Thymus (tissue), 11 donors: ENCODE results near the gene TMEM259. TPM values are rescaled to one million over a fixed set of nuclear protein-coding genes. Genes with fewer than 3 reads are reported as not detected.

ENCODE experiments used
- DNase-seq, 9 donors: peaks; one replicate each; pipeline ENCODE4 v3.0.0-alpha.2; 2013; ENCODE audit warnings: low spot score in 9 of 9, low read depth in 6 of 9, missing footprints in 1 of 9
- H3K27ac ChIP-seq, 2 donors: one replicate each; pipeline ENCODE4 v1.5.1; 2013; ENCODE audit warnings: control low read depth in 1 of 2, low read depth in 1 of 2, low read length in 1 of 2, mild to moderate bottlenecking in 1 of 2, moderate library complexity in 1 of 2
- H3K27me3 ChIP-seq, 2 donors: one replicate each; pipeline ENCODE4 v1.5.1; 2013; ENCODE audit warnings: low read length in 1 of 2; ENCODE audit not compliant: control insufficient read depth in 2 of 2, insufficient read depth in 1 of 2
- H3K36me3 ChIP-seq, 2 donors: one replicate each; pipeline ENCODE4 v1.5.1; 2013; ENCODE audit warnings: low read length in 1 of 2, mild to moderate bottlenecking in 1 of 2, moderate library complexity in 1 of 2; ENCODE audit not compliant: control insufficient read depth in 2 of 2, insufficient read depth in 2 of 2
- H3K4me1 ChIP-seq, 2 donors: one replicate each; pipeline ENCODE4 v1.5.1; 2013; ENCODE audit warnings: low read length in 2 of 2; ENCODE audit not compliant: control insufficient read depth in 2 of 2, insufficient read depth in 2 of 2
- H3K4me3 ChIP-seq, 2 donors: one replicate each; pipeline ENCODE4 v1.5.1; 2013; ENCODE audit warnings: low read length in 2 of 2, control low read depth in 1 of 2, mild to moderate bottlenecking in 1 of 2
- H3K9me3 ChIP-seq, 2 donors: one replicate each; pipeline ENCODE4 v1.5.1; 2013; ENCODE audit warnings: low read length in 1 of 2, mild to moderate bottlenecking in 1 of 2; ENCODE audit not compliant: control insufficient read depth in 2 of 2, insufficient read depth in 1 of 2
- WGBS: extraction: QIAGEN DNeasy Blood & Tissue Kit; methylation state at CpG from one replicate; pipeline ENCODE4 v1.1.7; 2013; 5-methylcytosine and 5-hydroxymethylcytosine counted together
- polyA plus RNA-seq: library from polyadenylated mRNA; stranded (reverse); fragments of 200-250 nt; gene quantifications from one replicate; pipeline ENCODE4 v1.2.3, GENCODE V29; 2013
- total RNA-seq: library from RNA; stranded (reverse); fragments of 120-200 nt; gene quantifications from one replicate; pipeline ENCODE4 v1.2.4, GENCODE V29; 2013
- donor health status: healthy.

TMEM259 gene
- total and polyA plus RNA-seq, 2 donors: 73.1 to 359 TPM

- Histone ChIP-seq H3K4me1 (peaks cover 5 to 8% of the 10 kb centered on the region in 2 donors), H3K9me3 (peaks cover 0 to 4% of the 10 kb centered on the region in 2 donors), H3K27me3 (no peaks in the 10 kb centered on the region), H3K27ac (no peak overlapping the region), H3K36me3 (peaks cover 50 to 54% of the 10 kb centered on the region in 2 donors), H3K4me3 (no peak overlapping the region)
- WGBS: 94% methylated on average over 25 of the region's 25 CpGs
- DNase-seq: no peak
These were observed 31.4 kb downstream of the TMEM259 start for GRCh38 chr19:989381-990081.

DNA sequence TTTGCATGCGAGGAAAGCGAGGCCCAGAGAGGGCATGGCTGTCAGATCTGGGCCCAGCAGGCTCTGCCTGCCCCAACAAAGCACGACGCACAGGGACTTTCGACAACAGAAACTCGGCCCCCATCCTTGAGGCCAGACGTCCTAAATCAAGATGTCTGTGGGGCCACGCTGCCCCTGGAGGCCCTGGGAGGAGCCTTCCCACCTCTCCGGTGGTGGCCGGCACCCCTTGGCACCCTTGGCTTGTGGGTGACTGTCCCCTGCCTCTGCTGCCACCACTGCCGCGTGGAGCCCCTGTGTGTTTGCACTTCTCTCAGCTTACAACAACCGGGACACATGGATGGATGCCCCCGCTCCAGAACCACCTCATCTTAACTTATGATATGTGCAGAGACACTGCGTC lies 32.4 kb downstream of the TMEM259 start:
- Histone ChIP-seq H3K27ac (no peak overlapping the region), H3K9me3 (peaks cover 0 to 4% of the 10 kb centered on the region in 2 donors), H3K4me3 (no peak overlapping the region), H3K27me3 (no peaks in the 10 kb centered on the region), H3K4me1 (peaks cover 10 to 13% of the 10 kb centered on the region in 2 donors), H3K36me3 (peaks cover 45 to 50% of the 10 kb centered on the region in 2 donors)
- 93% methylated on average over 15 of the region's 15 CpGs for WGBS
- no peak for DNase-seq

GRCh38 chr19:988081-988480 lies 32.8 kb downstream of the TMEM259 start:
- 90% methylated on average over 14 of the region's 14 CpGs for WGBS
- peaks cover 0 to 4% of the 10 kb centered on the region in 2 donors for H3K9me3 ChIP-seq
- peaks cover 11 to 18% of the 10 kb centered on the region in 2 donors for H3K4me1 ChIP-seq
- DNase-seq: no peak
- H3K27ac ChIP-seq: no peak overlapping the region
- peaks cover 45 to 50% of the 10 kb centered on the region in 2 donors for H3K36me3 ChIP-seq
- H3K27me3 ChIP-seq: no peaks in the 10 kb centered on the region
- no peak overlapping the region for H3K4me3 ChIP-seq

DNA sequence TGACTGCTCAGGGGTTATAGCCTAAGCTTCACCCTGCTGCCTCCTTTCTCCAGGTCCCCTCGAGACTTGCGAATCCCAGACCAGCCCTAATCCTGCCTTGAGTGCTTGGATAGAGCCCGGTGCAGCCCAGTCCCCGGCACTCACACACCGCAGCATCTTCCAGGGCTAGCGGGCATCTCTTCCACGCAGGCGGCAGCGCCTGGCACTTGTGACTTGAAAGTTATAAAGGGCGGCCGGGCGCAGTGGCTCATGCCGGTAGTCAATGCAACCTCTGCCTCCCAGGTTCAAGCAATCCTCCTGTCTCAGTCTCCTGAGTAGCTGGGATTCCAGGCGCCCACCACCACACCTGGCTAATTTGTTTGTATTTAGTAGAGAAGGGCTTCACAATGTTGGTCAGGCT lies 34.8 kb downstream of the TMEM259 start:
- Histone ChIP-seq H3K27me3 (no peaks in the 10 kb centered on the region), H3K4me1 (peaks cover 15 to 23% of the 10 kb centered on the region in 2 donors), H3K4me3 (no peak overlapping the region), H3K27ac (no peak overlapping the region), H3K36me3 (peaks cover 36 to 41% of the 10 kb centered on the region in 2 donors), H3K9me3 (peaks cover 0 to 2% of the 10 kb centered on the region in 2 donors)
- 95% methylated on average over 14 of the region's 14 CpGs for WGBS
- no peak for DNase-seq

GRCh38 chr19:984165-984967 lies 36.6 kb downstream of the TMEM259 start, which contains the start of gene WDR18:
Gene WDR18 (plus strand): TSS chr19:984345. CDS start chr19:984354, 9 bp downstream.
- H3K27me3 ChIP-seq: peaks cover 0 to 2% of the 10 kb centered on the region in 2 donors
- peak within 1 kb of the TSS; percentile 69 to 100 for H3K4me3 ChIP-seq
- peak within 1 kb of the TSS; percentile 75 to 82 for H3K27ac ChIP-seq
- under 1% methylated on average over 78 of the region's 78 CpGs for WGBS
- no peaks in the 10 kb centered on the region for H3K9me3 ChIP-seq
- DNase-seq: peak; percentile 49 to 91 (median 76)
- H3K4me1 ChIP-seq: peaks cover 15 to 26% of the 10 kb centered on the region in 2 donors
- H3K36me3 ChIP-seq: peaks cover 21 to 29% of the 10 kb centered on the region in 2 donors

- 4% methylated on average over 46 of the region's 46 CpGs for WGBS
- peak overlapping the region in 1 of 2 donors; percentile 22 for H3K4me3 ChIP-seq
- peak in 7 of 9 donors; percentile 33 to 78 (median 68) for DNase-seq
- no peaks in the 10 kb centered on the region for H3K9me3 ChIP-seq
- peaks cover 15 to 26% of the 10 kb centered on the region in 2 donors for H3K4me1 ChIP-seq
- H3K27me3 ChIP-seq: peaks cover 0 to 2% of the 10 kb centered on the region in 2 donors
- no peak overlapping the region for H3K27ac ChIP-seq
- H3K36me3 ChIP-seq: peaks cover 10 to 14% of the 10 kb centered on the region in 2 donors
These were observed 38.3 kb downstream of the TMEM259 start for GRCh38 chr19:982567-983170.

DNA sequence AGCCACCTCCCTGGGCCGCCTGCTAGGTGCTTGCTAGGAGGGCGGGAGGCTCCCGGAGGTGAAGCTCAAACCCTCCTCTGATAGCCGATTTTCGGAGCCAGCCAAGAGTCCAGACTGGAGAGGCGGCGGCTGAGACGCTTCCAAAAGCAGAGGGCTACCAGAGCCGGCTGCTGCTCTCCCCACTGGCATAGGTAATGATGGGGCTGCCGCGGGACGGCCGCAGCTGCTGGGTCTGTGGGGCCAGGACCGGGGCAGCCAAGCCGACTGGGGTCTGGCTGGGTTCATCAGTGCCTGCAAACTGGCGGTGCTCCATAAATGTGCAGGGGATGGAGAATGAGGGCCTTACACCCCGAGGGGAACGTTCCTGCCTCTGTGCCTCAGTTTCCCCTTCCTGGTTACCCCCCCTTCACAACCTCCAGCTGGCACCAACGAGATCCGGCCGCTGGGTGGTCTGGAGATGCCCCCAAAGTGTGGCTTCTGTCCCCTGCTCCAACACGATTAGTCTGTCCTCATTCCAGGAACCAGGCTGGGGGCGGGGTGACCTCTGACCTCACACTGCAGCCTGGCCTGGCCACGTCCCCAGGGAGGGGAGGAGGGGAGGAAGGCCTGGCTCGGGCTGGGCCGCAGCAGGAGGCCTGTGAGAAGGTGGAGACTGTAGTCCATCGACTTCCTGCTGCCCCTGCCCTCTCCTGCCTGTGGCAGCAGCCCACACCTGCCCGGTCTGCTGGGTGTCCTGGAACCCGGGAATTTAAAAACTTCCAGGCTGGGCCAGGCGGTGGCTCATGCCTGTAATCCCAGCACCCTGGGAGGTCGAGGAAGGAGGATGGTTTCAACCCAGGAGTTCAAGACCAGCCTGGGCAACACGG lies 40.6 kb downstream of the TMEM259 start:
- Histone ChIP-seq H3K4me1 (peaks cover 15 to 26% of the 10 kb centered on the region in 2 donors), H3K36me3 (no peaks in the 10 kb centered on the region), H3K27me3 (peaks cover 0 to 2% of the 10 kb centered on the region in 2 donors), H3K4me3 (no peak overlapping the region), H3K27ac (no peak overlapping the region), H3K9me3 (no peaks in the 10 kb centered on the region)
- WGBS: 80% methylated on average over 32 of the region's 32 CpGs
- no peak for DNase-seq

DNA sequence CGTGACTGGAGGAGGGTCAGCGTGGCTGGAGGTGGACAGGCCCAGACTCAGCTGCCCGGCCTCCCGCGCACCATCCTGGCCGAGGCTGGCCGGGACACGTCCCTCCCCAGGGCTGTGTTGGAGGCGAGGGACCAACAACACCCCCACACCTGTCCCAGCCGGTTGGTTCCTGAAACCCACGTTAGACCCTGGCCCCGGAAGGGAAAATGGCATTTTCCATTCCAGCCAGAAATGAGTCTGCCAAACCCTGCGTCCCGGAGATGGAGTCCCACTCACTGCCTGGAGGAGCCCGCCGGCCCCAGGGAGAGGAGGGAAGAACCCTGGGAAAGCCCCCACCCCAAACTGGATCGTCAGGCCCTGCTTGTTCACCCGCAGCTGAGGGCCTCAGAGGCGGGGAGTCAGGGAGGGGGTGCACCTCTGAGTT lies 41.6 kb downstream of the TMEM259 start:
- peaks cover 10 to 18% of the 10 kb centered on the region in 2 donors for H3K4me1 ChIP-seq
- peaks cover 0 to 2% of the 10 kb centered on the region in 2 donors for H3K27me3 ChIP-seq
- H3K9me3 ChIP-seq: no peaks in the 10 kb centered on the region
- no peaks in the 10 kb centered on the region for H3K36me3 ChIP-seq
- H3K4me3 ChIP-seq: no peak overlapping the region
- H3K27ac ChIP-seq: peak overlapping the region in 1 of 2 donors; percentile 26
- WGBS: 91% methylated on average over 19 of the region's 19 CpGs
- DNase-seq: no peak
